ENCODE data around the gene CHPF2.

Gene CHPF2

DNA sequence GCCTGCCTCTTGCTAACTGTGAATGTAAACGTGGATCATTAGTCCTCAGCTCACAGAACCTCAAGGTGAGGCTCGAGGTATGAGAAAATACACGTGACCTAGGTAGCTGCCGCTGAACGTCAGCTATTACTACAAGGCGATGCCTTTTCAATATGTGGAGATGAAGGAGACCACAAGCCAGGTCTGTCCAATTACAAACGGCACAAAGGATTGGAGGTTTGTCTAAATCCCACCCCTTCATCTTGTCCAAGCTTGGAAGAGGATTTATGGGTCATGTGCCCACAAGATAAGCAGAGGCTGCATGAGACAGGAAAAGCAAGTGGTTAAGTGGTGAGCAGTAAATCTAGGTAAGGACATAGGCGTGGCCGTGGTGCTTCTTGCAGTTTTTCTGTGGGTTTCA is 25.4 kb upstream of the CHPF2 start:
- DNase-seq (ENCODE audit: low read depth in 2 of 2): no peak

DNA sequence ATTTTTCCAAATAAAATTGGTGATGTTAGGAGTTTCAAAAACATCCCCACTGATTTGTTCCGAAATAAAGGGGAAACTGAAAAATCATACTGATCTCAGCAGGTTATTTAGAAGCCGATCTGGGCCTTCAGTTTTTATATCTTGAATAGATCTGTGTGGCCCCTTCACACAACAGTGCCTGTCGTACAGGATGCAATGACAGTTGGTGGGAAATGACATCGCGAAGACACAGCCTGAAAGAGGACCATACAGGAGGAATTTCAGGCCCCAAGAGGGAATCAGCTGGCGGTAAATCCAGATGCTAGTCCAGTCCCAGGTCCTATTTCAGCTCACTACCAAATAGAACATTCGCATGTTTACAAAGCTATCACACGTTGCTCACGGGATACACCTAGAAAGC is 25.0 kb upstream of the CHPF2 start:
- DNase-seq (ENCODE audit: low read depth in 2 of 2): no peak

DNA sequence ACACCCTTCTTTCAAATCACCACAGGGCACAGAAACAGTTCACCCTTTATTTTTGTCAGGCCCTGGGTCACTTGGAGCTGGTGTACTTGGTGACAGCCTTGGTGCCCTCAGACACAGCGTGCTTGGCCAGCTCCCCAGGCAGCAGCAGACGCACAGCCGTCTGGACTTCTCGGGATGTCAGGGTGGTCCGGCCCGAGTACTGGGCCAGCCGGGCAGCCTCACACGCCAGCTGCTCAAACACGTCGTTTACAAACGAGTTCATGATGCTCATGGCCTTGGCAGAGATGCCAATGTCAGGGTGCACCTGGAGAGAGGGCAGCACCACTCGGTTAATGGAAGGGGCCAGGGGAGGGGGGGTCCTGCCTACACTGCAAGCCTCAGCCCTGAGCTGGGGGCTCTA is 24.5 kb upstream of the CHPF2 start:
- no peak for DNase-seq (ENCODE audit: low read depth in 2 of 2)

DNA sequence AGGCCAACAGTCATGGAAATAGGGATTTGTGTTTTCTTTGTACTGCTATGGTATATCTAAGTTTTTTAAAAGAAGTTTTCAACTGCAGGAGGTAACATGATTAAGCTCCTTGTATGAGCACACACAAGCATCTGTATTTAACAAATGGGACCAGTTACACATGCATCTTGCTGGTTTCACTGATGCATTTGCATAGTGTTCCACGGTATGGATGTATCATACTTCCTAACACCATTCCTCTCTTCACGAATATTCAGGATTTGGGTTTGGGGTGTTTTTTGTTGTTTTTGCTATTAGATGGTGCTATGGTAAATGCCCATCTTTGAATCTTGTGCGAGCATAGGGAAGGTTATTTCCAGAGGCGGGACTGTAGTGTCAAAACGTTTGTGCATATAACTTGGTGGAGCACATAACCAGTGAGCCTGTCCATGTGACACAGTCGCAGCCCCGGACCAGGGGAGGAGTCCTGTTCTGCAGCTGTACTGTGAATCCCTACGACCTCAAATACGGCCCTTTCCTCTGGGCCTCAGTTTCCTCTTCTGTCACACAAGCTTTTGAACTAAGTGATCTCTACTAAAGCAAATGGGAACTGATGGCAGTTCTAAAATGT is 23.9 kb upstream of the CHPF2 start:
- no peak for DNase-seq (ENCODE audit: low read depth in 2 of 2)

DNA sequence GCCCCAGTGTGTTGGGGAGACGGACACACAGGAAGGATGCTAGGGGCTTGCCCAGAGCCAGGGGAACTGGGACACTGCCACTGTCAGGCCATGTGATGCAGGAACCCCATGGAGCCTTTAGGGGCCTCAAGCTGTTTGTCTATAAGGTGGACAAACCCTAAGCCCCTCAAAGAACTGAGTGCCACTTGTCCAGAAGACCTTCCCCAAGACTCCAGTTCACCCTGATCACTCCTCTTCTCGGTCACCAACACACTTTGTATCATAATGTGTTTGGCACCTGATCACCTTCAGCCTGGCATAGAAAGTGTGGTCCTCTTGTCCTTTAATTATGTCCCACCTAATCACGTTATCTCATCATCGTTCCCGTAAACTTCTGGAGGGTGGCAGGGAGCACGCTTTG is 22.7 kb upstream of the CHPF2 start:
- no peak for DNase-seq (ENCODE audit: low read depth in 2 of 2)

DNA sequence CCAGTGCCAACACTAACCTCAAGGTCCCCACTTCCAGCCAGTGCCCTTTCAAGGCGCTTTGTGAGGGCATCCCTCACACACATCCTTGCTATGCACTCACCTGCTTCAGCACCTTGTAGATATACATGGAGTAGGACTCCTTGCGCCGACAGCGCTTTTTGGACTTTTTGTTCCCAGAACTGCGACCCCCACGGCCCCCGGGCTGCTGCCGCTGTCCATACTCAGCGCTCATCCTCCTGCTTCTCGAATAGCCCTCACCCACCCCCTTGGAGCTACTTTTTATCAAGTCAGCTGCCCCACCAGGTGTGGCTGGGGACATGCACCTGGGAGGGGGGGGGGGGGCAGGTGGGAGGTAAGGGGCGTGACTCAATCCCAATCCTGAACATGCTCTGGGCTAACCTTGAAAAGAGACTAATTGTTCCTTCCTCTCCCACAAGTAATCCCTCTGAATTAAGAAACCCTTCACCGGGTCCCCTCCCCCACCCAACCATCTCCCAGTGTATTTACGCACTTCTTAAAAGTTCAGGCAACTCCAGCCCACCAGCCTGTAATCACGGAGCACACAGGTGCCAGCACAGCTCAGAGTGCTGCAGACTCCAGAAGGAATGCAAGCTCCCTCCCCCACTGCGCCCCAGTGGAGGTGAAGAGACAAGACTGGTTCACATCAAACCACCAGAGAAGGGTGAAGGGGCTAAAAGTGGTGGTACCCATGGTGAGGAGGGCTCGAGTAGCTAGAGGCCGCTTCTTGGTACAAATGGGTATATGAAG is 22.0 kb upstream of the CHPF2 start, which contains the start of gene H2BK1:
TSS of gene H2BK1 (minus strand) at position 402 of the 768 bp plus-strand sequence. CDS start at position 232, 170 bp downstream.
- DNase-seq (ENCODE audit: low read depth in 2 of 2): no peak

DNA sequence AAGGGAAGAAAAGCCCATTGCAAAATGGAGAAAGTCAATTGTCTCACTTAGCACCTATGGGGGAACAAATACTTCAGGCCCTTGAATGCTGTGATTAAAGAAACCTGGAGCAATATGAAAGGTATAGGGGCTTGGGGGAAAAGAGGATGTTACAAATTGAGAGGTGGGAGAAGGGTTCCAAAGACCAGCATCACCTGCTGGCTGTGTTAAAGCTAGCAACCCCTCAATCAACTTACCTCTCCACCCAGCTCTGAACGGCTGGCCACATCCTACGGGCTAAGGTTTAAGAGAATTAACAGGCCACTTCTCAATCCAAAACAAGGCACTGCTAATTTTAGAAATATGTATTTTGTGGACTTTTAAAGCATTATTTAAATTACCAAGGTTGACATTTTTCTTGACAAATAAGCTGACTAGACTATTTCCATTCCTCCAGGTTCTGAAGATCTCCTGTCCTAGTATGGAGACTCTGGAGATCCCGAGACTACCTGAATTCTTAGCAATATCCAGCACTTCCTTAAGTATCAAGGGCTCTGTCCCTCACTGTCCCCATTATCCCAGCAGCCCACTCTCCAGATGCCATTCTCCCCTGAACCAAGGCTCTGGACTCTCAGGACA is 21.0 kb upstream of the CHPF2 start:
- DNase-seq (ENCODE audit: low read depth in 2 of 2): no peak

DNA sequence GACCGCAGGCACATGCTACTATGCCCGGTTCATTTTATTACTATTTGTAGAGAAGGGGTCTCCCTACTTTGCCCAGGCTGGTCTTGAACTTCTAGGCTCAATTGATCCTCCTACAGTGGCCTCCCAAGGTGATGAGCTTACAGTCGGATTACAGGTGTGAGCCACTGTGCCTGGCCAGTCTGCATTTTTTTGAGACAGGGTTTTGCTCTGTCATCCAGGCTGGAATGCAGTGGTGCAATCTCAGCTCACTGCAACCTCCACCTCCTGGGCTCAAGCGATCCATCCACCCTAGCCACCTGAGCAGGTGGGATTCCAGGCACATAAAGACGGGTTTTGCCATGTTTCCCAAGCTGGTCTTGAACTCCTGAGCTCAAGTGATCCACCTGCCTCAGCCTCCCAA is 19.7 kb upstream of the CHPF2 start:
- no peak for DNase-seq (ENCODE audit: low read depth in 2 of 2)

DNA sequence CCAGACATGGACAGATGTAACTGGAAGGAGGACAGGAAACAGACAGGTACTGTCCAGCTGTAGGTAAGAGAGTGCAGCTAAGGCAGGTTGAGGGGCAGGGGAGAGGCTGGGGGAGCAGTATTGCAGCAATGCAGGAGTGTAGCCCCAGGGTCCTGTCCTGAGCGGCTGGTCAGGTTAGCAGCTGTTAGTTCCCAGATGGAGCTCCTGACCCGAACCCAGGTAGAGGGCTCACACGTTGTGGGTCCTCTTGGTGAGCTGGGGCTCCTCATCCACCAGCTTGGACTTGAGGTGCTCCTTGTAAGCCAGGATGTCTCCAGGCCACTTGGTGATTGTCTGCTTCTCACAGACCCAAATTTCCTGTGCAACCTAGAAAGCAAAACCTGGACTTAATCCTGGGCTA is 18.5 kb upstream of the CHPF2 start:
- DNase-seq (ENCODE audit: low read depth in 2 of 2): no peak

DNA sequence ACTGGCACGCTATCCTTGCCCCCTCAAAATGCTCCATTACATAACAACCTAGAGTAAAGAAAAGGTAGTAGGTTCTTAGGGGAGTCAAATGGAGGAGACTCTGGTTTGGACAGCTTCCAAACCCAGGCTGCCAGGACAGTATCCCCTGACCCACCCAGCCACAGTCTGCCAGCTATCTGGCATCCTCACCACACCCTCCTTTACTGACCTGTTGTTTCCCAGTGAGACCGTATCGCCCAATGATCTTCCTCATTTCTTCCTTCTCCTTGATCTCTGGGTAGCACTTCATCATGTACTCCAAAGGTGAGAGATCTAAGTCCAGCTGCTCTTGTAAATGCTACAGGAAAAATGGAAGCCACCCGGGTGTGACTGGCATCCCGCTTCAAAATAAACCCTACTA is 16.9 kb upstream of the CHPF2 start:
- DNase-seq (ENCODE audit: low read depth in 2 of 2): no peak

DNA sequence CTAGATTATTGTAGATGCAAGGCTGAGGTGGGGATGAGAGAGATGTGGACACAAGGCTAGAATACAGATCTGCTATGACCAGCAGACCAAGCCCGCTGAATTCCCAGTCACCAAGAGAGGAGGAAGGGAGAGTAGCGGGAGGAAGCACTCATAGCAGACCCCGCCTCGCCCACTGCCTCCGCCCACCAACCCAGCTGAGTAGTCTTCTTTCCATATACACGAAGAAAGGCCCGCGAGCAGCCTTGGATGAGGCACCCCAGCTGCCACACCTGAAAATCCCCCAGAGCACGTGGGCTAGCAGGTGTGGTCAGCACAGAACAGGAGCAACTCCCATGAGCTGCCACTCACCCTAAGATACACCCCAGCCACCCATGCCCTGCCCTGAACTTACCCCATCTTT is 14.1 kb upstream of the CHPF2 start:
- no peak for DNase-seq (ENCODE audit: low read depth in 2 of 2)

DNA sequence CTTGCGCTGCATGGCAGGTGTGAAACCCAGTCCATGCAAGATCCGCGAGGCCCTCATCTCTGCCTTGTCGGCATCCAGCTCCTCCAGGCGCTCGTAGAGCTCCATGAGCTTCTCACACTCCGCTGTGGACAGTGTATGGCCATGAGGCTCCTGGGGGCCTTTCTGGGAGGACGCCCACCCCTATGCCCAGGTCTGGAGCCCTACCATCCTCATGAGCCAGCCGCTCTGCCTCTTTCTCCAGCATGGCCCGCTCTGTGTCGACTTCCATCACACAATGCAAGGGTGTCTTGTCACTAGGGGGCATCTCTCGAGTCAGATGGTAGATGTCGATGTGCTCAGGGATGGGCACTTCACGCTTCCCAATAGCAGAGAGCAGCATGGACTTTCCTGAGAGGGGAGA is 8.6 kb upstream of the CHPF2 start:
- no peak for DNase-seq (ENCODE audit: low read depth in 2 of 2)

DNA sequence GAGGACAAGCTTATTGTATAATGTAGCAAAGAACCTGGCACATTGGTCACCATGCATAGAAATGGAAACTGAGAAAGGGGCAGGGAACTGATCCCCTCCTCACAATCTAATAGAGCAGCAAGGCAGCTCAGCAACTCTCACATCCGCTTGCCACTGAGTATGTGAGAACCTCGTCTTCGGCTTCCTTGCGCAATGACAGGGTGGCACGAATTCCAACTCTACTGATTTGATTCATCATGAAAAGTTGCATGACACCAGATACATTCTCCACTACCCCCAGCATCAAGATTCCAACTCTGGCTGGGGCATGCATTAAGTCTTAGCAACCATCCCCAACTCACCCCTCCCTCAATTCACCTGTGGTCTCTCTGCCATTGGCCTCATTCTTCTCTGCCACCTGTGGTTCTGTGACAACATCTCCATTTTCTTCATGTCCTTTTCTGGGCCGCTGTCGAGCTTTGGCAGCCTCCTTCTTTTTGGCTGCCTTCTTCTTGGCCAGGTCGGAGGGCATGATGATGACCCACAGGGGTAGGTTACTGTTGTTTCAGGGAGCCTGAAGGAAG is 6.3 kb upstream of the CHPF2 start:
- DNase-seq (ENCODE audit: low read depth in 2 of 2): no peak

DNA sequence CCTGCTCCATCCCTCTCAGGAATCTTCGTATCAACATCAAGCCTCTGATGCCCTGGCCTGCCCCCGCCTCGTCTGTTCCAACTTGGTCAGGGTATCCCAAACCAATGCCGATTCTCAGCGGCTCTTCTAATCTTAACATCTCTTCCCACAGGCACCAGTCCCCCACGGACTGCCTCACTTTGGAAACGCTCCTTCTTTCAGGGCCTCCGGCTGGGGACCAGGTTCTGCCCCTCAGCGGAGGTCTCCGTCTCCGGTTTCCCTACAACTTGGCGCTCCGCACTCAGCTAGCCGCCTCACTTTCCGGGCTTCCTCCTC is 5.8 kb upstream of the CHPF2 start:
- DNase-seq (ENCODE audit: low read depth in 2 of 2): no peak

DNA sequence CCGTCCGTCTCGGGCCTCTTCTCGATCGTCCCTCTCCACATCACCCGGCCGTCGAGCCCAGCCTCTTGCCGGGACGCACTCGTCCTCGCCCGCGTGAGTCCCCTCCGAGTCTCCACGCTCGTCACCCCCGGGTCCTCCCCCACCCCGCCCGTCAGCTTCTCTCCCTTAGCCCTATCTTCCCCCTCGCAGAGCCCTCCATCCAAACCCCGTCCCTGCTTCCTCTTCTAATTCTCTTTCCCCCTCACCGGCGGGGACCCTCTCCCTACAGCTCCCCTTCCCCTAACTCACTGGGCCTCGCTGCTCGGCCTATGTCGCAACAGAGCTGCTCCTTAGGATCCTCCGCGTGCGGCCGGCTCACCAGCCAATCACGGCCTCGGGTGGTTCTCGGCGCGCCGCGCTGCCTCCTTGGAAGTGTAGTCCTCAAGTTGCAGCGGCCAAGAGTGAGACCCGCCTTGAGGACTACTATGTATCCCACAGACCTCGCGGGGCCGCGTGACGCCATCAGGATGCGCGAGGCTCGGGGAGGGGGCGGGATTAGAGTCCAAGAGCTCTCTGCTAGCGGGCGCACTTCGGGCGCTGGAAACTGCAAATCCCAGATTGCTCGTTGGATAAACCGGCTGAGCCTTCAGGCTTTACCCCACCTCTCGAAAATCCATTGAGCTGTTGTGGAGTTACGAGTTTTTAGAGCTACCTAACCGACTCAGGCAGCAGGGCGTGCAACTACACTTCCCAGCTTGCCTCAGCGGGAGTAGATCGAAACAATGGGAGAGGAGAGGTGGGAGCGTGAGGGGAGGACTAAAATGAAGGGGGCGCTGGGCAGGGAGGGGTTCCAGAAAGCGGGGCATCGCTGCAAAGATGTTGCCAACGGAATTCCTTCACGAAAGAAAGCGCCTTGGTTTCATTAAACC is 5.2 kb upstream of the CHPF2 start, which contains the start of gene ABCF2:
TSS of gene ABCF2 (minus strand) at position 331 of the 908 bp plus-strand sequence. CDS start 747 bp downstream, outside the sequence.
- peak; percentile 98 for DNase-seq (ENCODE audit: low read depth in 2 of 2)

DNA sequence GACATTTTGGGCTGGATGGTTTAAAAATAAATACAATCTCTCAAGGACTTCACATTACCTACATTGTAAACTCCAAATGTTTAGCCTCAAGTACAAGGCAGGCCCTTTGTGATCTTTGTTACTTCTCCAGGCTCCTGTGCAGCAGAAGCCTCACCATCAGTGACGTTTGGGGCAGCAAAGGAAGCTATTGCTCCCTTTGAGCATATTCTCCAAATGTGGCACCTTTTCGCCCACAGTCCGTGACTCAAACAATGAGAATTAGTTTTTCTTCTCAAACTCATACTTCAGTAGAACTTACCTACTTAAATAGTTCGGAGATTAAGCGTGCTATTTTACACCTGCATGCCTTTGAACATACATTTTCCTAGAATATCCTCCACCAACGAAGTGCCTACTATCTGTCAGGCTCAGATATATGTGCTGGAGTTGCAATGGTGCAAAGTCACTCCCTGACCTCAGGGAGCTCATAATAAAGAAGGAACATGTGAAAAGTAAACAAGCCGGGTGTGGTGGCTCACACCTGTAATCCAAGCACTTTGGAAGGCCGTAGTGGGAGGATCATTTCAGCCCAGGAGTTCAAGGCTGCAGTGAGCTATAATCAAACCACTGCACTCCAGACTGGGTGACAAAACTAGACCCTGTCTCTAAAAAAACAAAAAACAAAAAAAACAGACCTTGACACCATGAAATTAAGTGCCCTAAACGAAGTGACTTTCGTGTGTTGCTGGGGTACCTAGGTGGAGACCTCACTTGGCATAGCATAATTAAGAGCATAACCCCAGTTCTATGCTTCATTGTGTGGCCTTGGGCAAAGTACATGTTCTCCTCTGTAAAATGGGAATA is 4.0 kb upstream of the CHPF2 start:
- no peak for DNase-seq (ENCODE audit: low read depth in 2 of 2)

DNA sequence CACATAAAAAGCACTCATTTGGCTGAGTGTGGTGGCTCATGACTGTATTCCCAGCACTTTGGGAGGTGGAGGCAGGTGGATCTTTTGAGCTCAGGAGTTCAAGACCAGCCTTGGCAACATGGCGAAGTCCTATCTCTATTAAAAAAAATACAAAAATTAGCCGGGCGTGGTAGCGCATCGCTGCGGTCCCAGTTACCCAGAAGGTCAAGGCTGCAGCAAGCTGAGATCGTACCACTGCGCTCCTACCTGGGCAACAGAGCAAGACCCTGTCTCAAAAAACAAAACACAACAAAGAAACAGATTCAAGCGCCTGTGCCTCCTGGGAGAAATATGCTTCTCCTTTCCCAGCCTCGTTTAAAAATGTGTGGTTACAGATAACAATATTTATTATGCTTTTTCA is 3.0 kb upstream of the CHPF2 start:
- DNase-seq (ENCODE audit: low read depth in 2 of 2): no peak

DNA sequence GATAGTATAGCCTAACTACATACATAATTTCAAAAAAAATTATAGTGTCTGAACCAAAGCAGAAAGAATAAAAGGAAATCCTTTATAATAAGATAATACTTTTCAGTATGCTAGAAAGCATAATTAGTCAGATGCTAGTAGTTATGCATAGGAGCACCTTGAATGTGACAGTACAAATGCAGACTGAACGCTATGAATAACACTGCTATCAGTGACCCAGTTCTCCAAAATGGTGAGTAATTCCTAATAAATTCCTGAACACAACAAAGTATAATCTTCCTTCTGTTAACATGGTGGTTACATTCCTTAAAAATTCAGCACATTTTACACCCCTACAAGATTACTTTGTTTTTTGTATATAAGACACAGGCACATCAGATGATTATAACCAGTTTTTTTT is 1.2 kb upstream of the CHPF2 start:
- DNase-seq (ENCODE audit: low read depth in 2 of 2): no peak

DNA sequence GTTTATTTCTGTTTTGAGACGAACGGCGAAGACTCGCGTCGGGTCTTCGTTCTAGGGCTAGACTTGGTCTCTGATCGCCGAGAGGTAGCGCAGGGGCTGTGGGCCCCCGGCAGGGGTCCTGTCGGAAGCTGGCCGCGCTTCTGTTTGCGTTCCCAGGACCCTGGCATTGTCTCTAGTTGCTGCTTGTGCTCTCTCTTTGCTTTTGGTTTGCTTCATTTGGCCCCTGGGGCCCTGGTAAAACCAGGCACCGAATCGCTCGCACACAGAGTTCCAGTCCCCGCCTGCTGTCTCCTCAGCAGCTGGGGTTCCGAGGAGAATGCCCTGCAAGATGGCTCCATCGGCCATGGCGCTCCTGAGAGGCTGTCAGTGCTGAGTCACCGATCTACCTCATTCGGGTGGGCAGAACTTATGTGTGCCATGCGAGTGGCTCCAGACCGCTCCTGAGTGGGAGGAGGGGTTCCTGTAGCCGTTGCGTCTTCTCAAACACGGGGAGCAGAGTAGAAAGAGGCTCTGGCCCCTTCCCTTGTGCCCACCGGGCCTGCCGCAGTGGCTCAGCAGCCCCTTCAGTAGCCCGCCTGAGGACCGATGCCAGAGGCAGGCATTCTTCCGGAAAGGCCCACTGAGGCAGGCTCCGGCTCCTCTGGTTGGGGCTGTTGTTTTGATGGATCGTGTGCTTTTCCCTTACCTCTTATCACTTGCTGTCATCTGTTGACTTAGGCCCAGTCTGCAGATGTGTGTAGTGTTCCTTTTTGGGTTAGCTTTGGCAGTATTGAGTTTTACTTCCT is 826 bp downstream of the CHPF2 start:
- peak; percentile 28 to 37 for DNase-seq (ENCODE audit: low read depth in 2 of 2)

DNA sequence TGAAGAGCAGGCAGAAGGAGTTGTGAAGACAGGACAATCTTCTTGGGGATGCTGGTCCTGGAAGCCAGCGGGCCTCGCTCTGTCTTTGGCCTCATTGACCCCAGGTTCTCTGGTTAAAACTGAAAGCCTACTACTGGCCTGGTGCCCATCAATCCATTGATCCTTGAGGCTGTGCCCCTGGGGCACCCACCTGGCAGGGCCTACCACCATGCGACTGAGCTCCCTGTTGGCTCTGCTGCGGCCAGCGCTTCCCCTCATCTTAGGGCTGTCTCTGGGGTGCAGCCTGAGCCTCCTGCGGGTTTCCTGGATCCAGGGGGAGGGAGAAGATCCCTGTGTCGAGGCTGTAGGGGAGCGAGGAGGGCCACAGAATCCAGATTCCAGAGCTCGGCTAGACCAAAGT is 1.5 kb downstream of the CHPF2 start:
- DNase-seq (ENCODE audit: low read depth in 2 of 2): no peak

Measured in fibroblast of skin of left quadriceps (primary cell).